ENCODE data around the gene LRRFIP1.

- TF ChIP-seq EGR1 (IDR thresholded peaks at IDR 0.05) (no peak), FOXM1 (IDR thresholded peaks at IDR 0.05; ENCODE audit: borderline replicate concordance, low read depth) (no peak), CREB1 (IDR thresholded peaks at IDR 0.05; ENCODE audit: low read depth) (no peak), RAD21 (IDR thresholded peaks at IDR 0.05; ENCODE audit: low read depth) (no peak), NFIC (IDR thresholded peaks at IDR 0.05) (no peak), EP300 (IDR thresholded peaks at IDR 0.05; ENCODE audit: borderline replicate concordance) (no peak), MAX (IDR thresholded peaks at IDR 0.05) (no peak)
Observed at GRCh38 chr2:237720957-237721356, 93.6 kb downstream of the LRRFIP1 start.
